22Rv1 (cell line): ENCODE results near the gene APOL6.

Source experiments
- CTCF ChIP-seq: fragments of 450-650 bp; IDR thresholded peaks from 2 replicates; pipeline ENCODE4 v1.5.1; 2017; ENCODE audit warnings: mild to moderate bottlenecking
- ZFX ChIP-seq: fragments of 450-650 bp; IDR thresholded peaks from 2 replicates; pipeline ENCODE4 v1.6.1; 2017; ENCODE audit warnings: antibody characterized with exemption, borderline replicate concordance

- TF ChIP-seq CTCF = no peak
- TF ChIP-seq ZFX = no peak
These were observed 42.9 kb upstream of the APOL6 start for GRCh38 chr22:35605369-35605680.
